ENCODE data around the gene ATAD3A. TPM values are rescaled to one million over a fixed set of nuclear protein-coding genes. Genes with fewer than 3 reads are reported as not detected.
"Not testable (repeated sequence)": the region's sequence is repeated elsewhere in the genome, so short reads cannot be mapped to it uniquely, and the experiment has no call there.

ATAD3A gene
- total and polyA plus RNA-seq, 9 donors = 2.8 to 23.9 (median 16.9) TPM

- Histone ChIP-seq H3K27ac (no peak overlapping the region), H3K27me3 (no peaks in the 10 kb centered on the region), H3K9me3 (no peaks in the 10 kb centered on the region), H3K36me3 (no peaks in the 10 kb centered on the region), H3K4me1 (ENCODE audit: insufficient read depth) (no peaks in the 10 kb centered on the region), H3K4me3 (no peak overlapping the region)
- DNase-seq = no peak
- TF ChIP-seq, protein P1, sequence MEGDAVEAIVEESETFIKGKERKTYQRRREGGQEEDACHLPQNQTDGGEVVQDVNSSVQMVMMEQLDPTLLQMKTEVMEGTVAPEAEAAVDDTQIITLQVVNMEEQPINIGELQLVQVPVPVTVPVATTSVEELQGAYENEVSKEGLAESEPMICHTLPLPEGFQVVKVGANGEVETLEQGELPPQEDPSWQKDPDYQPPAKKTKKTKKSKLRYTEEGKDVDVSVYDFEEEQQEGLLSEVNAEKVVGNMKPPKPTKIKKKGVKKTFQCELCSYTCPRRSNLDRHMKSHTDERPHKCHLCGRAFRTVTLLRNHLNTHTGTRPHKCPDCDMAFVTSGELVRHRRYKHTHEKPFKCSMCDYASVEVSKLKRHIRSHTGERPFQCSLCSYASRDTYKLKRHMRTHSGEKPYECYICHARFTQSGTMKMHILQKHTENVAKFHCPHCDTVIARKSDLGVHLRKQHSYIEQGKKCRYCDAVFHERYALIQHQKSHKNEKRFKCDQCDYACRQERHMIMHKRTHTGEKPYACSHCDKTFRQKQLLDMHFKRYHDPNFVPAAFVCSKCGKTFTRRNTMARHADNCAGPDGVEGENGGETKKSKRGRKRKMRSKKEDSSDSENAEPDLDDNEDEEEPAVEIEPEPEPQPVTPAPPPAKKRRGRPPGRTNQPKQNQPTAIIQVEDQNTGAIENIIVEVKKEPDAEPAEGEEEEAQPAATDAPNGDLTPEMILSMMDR (IDR thresholded peaks at IDR 0.05) = no peak
- no peak for TF ChIP-seq EP300 (IDR thresholded peaks at IDR 0.05)
- TF ChIP-seq POLR2A (IDR thresholded peaks at IDR 0.05) = no peak
- 85 to 91% (median 90%) methylated on average over 28 of the region's 28 CpGs for WGBS, 3 donors
- intact Hi-C loops (cut with DNase I) = no loop called here
These were observed 6.1 kb downstream of the ATAD3A start for GRCh38 chr1:1517973-1518620.

DNA sequence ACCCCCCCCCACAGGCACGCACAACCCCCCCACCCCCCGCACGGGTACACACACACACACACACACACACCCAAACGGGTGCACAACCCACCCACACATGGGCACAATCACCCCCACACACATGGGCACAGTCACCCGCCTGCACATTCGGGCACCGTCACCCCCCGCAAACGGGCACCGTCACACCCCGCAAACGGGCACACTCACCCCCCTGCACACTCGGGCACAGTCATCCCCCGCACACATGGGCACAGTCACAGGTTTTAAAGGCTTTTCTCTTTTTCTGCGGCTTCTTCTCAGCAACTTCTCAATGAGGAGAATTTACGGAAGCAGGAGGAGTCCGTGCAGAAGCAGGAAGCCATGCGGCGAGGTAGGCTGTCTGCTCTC is 6.7 kb downstream of the ATAD3A start:
- intact Hi-C loops (cut with DNase I); H3K9me3 ChIP-seq; H3K4me3 ChIP-seq; H3K27ac ChIP-seq; H3K36me3 ChIP-seq; H3K4me1 ChIP-seq (ENCODE audit: insufficient read depth); H3K27me3 ChIP-seq: not testable (repeated sequence)
- DNase-seq = peak in 1 of 5 donors; percentile 18
- WGBS, 3 donors = 82 to 93% (median 88%) methylated on average over 18 to 19 of the region's 19 CpGs

DNA sequence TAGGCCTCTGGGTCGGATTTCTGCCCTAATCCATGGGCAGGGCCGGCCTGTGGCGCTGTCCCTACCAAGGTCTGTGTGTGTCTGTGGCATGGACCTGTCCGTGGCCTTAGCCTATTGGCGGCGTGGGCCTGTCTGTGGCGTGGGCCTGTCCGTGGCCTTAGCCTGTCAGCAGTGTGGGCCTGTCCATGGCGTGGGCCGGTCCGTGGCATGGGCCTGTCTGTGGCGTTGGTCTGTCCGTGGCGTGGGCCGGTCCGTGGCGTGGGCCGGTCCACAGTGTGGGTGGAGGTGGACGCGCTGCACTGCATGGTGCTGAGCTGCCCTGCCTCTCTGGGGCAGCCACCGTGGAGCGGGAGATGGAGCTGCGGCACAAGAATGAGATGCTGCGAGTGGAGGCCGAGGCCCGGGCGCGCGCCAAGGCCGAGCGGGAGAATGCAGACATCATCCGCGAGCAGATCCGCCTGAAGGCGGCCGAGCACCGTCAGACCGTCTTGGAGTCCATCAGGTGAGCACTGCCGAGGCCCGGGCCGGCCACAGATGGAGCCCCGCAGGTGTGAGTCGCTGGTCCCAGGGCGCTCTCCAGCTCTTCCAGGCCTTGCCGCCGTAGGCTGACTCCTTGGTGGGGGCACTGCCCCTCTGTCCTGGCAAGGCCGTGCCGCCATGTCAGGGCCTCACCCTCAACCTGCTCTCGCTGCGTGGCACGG is 8.0 kb downstream of the ATAD3A start:
- intact Hi-C loops (cut with DNase I); H3K4me3 ChIP-seq: not testable (repeated sequence)

GRCh38 chr1:1521331-1521730 is 9.4 kb downstream of the ATAD3A start:
- no peaks in the 10 kb centered on the region for H3K9me3 ChIP-seq
- no peaks in the 10 kb centered on the region for H3K27me3 ChIP-seq
- no peak overlapping the region for H3K27ac ChIP-seq
- no peak for DNase-seq
- H3K4me1 ChIP-seq (ENCODE audit: insufficient read depth) = no peaks in the 10 kb centered on the region
- WGBS, 3 donors = 91 to 93% (median 93%) methylated on average over 19 of the region's 19 CpGs
- H3K36me3 ChIP-seq = no peaks in the 10 kb centered on the region
- no peak overlapping the region for H3K4me3 ChIP-seq
- no peak for TF ChIP-seq EP300 (IDR thresholded peaks at IDR 0.05)
- intact Hi-C loops (cut with DNase I) = no loop called here

More for the DNA sequence above, 8.0 kb downstream of the ATAD3A start:
- H3K27me3 ChIP-seq; H3K4me1 ChIP-seq (ENCODE audit: insufficient read depth); H3K9me3 ChIP-seq; H3K27ac ChIP-seq; H3K36me3 ChIP-seq: not testable (repeated sequence)
- DNase-seq = peak in 1 of 5 donors; percentile 16
- WGBS, 3 donors = 91 to 95% (median 94%) methylated on average over 45 to 51 of the region's 51 CpGs

GRCh38 chr1:1522536-1522935 is 10.6 kb downstream of the ATAD3A start:
- not testable (repeated sequence) for H3K4me3 ChIP-seq, H3K36me3 ChIP-seq

DNA sequence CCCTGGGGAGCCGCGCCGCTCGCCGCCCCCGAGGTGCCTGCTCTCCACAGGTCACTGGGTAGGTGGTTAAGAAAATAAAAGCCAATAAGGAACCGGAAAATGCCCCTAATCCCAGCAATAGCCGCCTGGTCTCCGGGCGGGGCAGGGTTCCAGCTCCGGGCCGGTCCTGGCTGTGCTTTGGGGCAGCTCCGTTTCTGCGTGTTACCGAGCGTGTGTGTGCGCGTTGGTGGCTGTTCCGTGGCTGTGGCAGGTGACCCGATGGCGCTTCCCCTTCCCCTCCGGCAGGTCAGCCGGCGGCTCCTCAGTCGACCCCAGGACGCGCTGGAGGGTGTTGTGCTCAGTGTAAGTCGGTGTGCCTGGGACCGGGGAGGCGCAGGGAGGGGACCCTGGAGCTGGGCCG is 11.3 kb downstream of the ATAD3A start:
- peak in 2 of 5 donors; percentile 18 to 21 for DNase-seq
- H3K9me3 ChIP-seq; H3K27me3 ChIP-seq; H3K27ac ChIP-seq; H3K4me1 ChIP-seq (ENCODE audit: insufficient read depth); H3K4me3 ChIP-seq; H3K36me3 ChIP-seq; intact Hi-C loops (cut with DNase I): not testable (repeated sequence)
- WGBS, 3 donors = 92 to 97% (median 94%) methylated on average over 30 to 31 of the region's 31 CpGs

More at GRCh38 chr1:1522536-1522935, 10.6 kb downstream of the ATAD3A start:
- intact Hi-C loops (cut with DNase I); DNase-seq; H3K27me3 ChIP-seq; H3K27ac ChIP-seq; H3K4me1 ChIP-seq (ENCODE audit: insufficient read depth); H3K9me3 ChIP-seq: not testable (repeated sequence)
- 89 to 93% (median 90%) methylated on average over 27 to 30 of the region's 30 CpGs for WGBS, 3 donors

GRCh38 chr1:1523651-1524050 is 11.7 kb downstream of the ATAD3A start:
- WGBS, 3 donors = 87% methylated on average over 17 of the region's 17 CpGs
- intact Hi-C loops (cut with DNase I); H3K27ac ChIP-seq; H3K27me3 ChIP-seq; H3K36me3 ChIP-seq; H3K4me1 ChIP-seq (ENCODE audit: insufficient read depth); H3K9me3 ChIP-seq; DNase-seq; H3K4me3 ChIP-seq: not testable (repeated sequence)

GRCh38 chr1:1524750-1525383 is 12.9 kb downstream of the ATAD3A start:
- H3K9me3 ChIP-seq; H3K36me3 ChIP-seq; H3K27ac ChIP-seq; H3K4me1 ChIP-seq (ENCODE audit: insufficient read depth); intact Hi-C loops (cut with DNase I); H3K27me3 ChIP-seq; H3K4me3 ChIP-seq; DNase-seq: not testable (repeated sequence)
- WGBS, 3 donors = 86 to 90% (median 90%) methylated on average over 26 to 30 of the region's 30 CpGs

GRCh38 chr1:1526476-1526875 is 14.5 kb downstream of the ATAD3A start:
- DNase-seq = peak in 1 of 5 donors; percentile 23
- not testable (repeated sequence) for H3K36me3 ChIP-seq

More at GRCh38 chr1:1526476-1526875, 14.5 kb downstream of the ATAD3A start:
- 80 to 91% (median 91%) methylated on average over 1 to 16 of the region's 21 CpGs for WGBS, 3 donors
- H3K27ac ChIP-seq; H3K4me3 ChIP-seq; intact Hi-C loops (cut with DNase I); H3K4me1 ChIP-seq (ENCODE audit: insufficient read depth); H3K9me3 ChIP-seq; H3K27me3 ChIP-seq: not testable (repeated sequence)

Data from ovary (tissue), 9 donors.